HL-60 (cell line): ENCODE measurements around the gene PLEKHJ1.

Source experiments
- POLR2AphosphoS5 ChIP-seq: IDR thresholded peaks from 2 replicates; pipeline ENCODE4 v1.6.1; 2012; ENCODE audit warnings: low read depth
- SPI1 ChIP-seq: IDR thresholded peaks from 2 replicates; pipeline ENCODE4 v1.6.1; 2012; ENCODE audit warnings: low read depth, mild to moderate bottlenecking, borderline replicate concordance
- TF ChIP-seq, protein P1 (sequence below): IDR thresholded peaks from one replicate; pipeline ENCODE4 v1.5.1; 2011; ENCODE audit warnings: low read length, control low read depth, inconsistent platforms; ENCODE audit not compliant: insufficient read depth

DNA sequence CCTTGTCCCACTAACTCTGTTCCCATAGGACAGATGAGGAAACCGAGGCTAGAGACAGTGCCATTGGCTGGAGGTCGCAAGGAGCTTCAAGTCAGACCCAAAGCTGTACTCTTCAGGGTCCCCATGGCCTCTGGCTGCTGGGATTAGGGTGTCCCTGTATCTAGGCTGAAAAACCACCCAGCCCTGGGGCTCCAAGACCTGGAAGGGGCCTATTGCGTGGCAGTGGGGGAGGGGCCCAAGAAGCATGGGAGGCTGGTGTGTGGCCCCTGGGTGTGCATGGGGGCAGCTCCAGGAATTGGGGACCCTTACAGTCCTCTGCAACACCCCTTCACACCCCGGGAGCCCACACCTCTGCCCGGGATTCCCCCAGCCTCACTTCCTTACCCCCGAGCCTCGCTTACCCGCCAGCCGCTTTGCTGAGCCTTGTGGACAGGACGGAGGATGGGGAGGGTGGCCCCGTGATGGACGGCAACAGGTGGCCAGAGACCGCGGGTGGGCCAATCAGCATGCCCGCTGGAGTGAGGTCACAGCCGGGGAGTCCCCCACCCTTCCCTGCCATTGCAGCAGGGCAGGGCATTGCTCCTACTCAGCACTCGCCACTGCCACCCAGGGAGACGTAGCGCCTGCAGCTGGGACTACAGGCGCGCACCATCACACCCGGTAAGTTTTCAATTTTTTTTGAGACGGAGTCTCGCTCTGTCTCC lies 20.0 kb upstream of the PLEKHJ1 start, which contains the start of gene JSRP1:
- TF ChIP-seq, protein P1, sequence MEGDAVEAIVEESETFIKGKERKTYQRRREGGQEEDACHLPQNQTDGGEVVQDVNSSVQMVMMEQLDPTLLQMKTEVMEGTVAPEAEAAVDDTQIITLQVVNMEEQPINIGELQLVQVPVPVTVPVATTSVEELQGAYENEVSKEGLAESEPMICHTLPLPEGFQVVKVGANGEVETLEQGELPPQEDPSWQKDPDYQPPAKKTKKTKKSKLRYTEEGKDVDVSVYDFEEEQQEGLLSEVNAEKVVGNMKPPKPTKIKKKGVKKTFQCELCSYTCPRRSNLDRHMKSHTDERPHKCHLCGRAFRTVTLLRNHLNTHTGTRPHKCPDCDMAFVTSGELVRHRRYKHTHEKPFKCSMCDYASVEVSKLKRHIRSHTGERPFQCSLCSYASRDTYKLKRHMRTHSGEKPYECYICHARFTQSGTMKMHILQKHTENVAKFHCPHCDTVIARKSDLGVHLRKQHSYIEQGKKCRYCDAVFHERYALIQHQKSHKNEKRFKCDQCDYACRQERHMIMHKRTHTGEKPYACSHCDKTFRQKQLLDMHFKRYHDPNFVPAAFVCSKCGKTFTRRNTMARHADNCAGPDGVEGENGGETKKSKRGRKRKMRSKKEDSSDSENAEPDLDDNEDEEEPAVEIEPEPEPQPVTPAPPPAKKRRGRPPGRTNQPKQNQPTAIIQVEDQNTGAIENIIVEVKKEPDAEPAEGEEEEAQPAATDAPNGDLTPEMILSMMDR: no peak
- TF ChIP-seq POLR2AphosphoS5 (no peak), SPI1 (no peak)
